Mammary epithelial cell (primary cell): Measurements from ENCODE around the gene EYS.

Experiments
- EZH2 ChIP-seq: IDR thresholded peaks from 2 replicates; pipeline ENCODE4 v1.6.1; 2012; ENCODE audit warnings: low read length, inconsistent platforms, borderline replicate concordance
- TF ChIP-seq, protein P1 (sequence below), 2 donors: IDR thresholded peaks in 1 of 2; conservative IDR thresholded peaks in 1 of 2; 2 replicates each; pipeline ENCODE4 v1.5.1; 2011 to 2012; ENCODE audit warnings: inconsistent platforms in 2 of 2, low read length in 2 of 2, mild to moderate bottlenecking in 2 of 2, control low read depth in 1 of 2, low read depth in 1 of 2; ENCODE audit not compliant: insufficient read depth in 1 of 2; ENCODE audit errors: extremely low read depth in 1 of 2

DNA sequence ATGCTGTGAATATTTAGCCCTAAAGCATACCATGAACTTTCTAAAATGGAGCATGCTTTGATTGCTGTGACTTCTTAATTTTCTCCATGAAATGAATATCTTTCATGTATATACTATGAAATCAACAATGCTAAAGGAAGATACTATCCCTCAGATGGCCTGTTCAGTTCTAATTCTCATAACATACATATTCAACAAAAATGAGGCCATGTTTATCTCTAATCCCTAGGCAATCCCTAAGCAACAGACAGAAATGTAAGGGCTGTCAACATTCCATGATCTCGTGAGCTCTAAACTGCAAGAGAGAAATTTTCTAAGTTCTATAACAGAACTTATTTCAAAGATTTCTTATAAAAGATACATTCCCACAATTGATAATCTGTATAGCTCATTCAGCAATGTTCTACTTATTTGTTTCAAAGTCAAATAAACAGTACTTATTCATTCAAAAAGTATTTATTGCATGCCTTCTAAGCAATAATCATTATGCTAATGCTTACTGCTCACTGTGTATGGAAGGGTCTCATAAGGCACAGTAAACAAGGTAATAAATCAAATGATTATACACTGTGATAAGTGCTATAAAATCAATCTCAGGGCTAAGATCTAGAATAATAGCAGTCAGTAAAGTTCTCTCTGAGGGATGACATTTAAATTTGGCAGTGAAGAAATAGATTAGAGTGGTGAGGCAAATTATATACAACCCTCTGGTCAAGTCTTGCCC is 1578.6 kb downstream of the EYS start:
- TF ChIP-seq, protein P1, sequence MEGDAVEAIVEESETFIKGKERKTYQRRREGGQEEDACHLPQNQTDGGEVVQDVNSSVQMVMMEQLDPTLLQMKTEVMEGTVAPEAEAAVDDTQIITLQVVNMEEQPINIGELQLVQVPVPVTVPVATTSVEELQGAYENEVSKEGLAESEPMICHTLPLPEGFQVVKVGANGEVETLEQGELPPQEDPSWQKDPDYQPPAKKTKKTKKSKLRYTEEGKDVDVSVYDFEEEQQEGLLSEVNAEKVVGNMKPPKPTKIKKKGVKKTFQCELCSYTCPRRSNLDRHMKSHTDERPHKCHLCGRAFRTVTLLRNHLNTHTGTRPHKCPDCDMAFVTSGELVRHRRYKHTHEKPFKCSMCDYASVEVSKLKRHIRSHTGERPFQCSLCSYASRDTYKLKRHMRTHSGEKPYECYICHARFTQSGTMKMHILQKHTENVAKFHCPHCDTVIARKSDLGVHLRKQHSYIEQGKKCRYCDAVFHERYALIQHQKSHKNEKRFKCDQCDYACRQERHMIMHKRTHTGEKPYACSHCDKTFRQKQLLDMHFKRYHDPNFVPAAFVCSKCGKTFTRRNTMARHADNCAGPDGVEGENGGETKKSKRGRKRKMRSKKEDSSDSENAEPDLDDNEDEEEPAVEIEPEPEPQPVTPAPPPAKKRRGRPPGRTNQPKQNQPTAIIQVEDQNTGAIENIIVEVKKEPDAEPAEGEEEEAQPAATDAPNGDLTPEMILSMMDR (conservative IDR thresholded peaks at IDR 0.05 in 1 of 2, IDR thresholded peaks at IDR 0.05 in 1 of 2; ENCODE audit: extremely low read depth in 1 of 2, insufficient read depth in 1 of 2, low read depth in 1 of 2, low read length in 2 of 2) = no peak
- no peak for TF ChIP-seq EZH2
